Activated T-cell treated with anti-CD3 and anti-CD28 coated beads for 4 hours (primary cell): Measurements from ENCODE around the gene ATMIN.

Experiments
- DNase-seq: peaks from one replicate; pipeline ENCODE4 v3.0.0-alpha.2; 2020

Gene ATMIN, protein sequence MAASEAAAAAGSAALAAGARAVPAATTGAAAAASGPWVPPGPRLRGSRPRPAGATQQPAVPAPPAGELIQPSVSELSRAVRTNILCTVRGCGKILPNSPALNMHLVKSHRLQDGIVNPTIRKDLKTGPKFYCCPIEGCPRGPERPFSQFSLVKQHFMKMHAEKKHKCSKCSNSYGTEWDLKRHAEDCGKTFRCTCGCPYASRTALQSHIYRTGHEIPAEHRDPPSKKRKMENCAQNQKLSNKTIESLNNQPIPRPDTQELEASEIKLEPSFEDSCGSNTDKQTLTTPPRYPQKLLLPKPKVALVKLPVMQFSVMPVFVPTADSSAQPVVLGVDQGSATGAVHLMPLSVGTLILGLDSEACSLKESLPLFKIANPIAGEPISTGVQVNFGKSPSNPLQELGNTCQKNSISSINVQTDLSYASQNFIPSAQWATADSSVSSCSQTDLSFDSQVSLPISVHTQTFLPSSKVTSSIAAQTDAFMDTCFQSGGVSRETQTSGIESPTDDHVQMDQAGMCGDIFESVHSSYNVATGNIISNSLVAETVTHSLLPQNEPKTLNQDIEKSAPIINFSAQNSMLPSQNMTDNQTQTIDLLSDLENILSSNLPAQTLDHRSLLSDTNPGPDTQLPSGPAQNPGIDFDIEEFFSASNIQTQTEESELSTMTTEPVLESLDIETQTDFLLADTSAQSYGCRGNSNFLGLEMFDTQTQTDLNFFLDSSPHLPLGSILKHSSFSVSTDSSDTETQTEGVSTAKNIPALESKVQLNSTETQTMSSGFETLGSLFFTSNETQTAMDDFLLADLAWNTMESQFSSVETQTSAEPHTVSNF

DNA sequence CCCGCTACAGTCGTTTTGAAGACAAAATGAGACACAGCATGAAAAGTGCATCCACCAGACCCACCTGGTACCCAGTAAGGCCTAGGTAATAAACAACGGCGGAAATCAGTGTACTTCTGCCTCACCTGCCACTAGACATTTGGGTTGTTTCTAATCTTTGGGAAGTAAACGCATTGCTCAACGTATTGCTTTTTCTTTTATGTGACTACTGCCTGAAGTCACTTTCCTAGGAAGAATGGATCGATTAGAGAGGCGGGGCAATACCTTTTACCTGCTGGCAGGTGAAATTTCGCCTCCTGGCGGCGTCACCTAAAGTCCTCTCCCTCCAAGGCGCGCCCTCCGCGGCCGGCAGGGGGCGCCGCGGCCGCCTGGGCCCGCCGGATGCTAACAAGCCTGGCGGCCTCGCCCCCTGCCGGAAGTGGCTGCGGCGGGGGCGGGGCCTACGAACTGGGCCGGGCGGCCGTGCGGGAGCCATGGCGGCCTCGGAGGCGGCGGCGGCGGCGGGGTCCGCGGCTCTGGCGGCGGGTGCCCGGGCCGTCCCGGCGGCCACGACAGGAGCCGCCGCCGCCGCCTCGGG lies at the start of gene ATMIN:
TSS of gene ATMIN (plus strand) at position 445 of the 577 bp plus-strand sequence. CDS start at position 474, 29 bp downstream.
- DNase-seq, result peak; percentile 81

DNA sequence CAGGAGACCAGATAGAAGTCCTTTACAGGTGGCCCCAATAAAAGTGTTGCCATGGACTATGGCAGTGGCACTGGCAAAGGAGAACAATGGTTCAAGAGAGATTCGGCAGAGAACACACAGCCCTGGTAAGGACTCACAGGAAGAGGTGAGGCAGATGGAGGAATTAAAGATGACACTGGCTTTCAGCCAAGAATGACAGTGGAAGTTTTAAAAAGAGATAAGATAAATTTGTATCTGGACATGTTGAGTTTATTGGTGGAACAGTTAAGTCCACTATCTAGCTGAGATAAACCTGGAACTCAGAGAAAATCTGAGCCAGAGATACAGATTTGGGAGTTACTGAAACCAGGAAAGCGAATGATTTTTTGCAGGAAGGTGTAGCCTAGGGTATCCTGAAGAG lies 49.1 kb upstream of the ATMIN start:
- no peak for DNase-seq

DNA sequence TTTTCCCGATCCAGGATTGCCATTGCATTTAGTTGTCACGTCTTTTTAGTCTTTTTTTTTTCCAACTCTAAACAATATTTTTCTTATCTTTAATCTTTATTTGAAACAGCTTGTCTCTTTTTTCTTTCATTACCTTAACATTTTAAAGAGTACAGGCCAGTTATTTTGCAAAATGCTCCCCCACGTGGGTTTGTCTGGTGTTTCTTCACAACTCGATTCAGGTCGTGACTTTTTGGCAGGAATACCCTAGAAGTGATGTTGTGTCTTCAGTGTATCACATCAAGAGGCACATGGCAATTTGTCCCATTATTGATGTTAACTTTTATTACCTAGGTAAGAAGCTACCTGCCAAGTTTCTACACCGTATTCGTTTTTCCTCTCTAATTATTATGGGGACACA lies 46.9 kb upstream of the ATMIN start:
- no peak for DNase-seq

DNA sequence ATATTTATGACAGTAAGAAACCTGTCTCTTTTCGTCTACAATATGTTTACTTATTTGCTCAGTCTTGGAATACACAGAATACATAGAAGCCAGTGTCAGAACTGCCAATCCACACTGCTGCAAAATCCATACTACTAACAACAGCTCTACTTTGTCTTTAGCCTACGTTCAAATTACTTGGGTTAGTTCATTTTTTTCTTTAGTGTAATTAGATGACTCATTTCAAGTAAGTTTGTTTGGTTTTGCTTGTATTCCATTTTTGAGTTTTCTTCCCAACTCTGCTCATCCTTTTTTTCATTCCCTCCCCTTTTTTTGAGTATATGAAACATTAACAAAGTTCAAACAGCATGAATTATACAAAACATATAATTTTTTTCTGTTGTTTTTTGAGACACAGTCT lies 45.8 kb upstream of the ATMIN start:
- no peak for DNase-seq

DNA sequence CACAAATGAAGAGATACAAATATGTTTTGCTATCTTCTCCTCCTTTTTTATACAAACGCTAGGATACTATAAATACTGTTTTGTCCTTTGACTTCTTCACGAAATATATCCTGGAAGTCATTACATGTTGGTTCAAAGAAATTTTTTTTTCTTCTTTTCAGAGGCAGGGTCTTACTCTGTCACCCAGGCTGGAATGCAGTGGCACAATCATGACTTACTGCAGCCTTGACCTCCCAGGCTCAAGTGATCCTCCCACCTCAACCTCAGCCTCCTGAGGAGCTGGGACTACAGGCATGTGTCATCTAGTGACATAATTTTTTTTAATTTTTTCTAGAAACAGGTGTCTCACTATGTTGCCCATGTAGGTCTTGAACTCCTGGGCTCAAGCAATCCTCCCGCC lies 45.1 kb upstream of the ATMIN start:
- no peak for DNase-seq

DNA sequence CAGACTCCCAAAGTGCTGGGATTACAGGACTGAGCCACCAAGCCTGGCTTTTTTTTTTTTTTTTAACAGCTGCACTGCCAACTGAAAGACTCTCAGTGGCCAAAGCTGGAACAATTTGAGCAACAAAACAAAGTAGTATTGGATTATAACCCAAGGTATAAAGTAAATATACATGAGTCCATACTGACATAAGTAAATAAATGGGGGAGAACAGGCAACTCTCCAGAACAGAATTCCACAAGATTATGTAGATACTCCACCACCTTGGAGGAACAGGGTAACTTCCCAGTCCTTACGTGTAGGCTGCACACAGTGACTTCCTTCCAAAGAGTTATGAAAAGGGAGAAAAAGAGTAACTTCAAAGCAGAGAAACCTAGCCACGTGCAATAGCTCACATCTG lies 44.7 kb upstream of the ATMIN start:
- no peak for DNase-seq

DNA sequence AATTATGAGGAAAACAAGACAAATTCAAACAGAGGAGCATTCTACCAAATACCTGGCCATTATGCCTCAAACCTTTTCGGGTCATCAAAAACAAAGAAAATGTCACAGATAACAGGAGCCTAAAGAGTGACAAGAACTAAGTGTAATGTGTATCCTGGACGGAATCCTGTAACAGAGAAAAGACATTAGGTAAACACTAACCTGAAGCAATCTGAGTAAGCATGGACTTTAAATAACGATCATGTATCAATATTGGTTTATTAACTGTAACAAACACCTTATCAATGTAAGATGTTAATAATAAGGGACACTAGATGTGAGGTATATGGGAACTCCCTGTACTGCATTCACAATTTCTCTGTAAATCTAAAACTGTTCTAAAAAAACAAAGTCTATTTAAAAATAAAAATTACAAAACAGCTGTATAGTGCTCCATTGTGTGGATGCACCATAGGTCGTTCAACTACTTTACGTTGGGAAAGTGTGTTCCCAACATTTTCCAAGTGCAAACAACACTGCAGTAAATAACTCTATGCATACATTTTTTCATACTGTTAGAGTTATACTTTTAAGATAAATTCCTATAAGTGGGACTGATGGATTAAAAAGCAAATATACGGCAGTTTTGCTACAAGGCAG lies 43.7 kb upstream of the ATMIN start:
- DNase-seq, result no peak

DNA sequence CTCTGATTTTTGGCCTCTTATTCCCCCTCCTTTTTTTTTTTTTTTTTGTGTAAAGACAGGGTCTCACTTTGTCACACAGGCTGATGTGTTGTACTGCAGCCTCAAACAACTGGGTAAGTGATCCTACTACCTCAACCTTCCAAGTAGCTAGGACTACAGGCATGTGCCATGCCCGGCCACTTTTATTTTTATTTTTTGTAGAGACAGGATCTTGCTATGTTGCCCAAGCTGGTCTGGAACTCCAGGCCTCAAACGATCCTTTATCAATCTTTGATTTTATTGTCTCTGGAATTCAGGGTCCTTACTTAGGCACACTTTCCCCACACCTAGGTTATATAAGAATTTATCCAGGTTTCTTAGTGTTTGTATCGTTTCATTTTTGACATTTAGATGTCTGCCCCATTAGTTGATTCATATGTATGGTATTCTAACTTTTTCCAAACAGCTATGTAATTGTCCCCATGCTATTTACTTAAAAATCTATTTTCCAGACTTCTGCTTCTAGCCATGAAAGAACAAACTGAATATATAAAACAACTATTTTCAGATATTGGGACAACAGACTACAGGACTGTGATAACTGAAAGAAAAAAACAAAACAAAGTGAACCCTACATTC lies 42.9 kb upstream of the ATMIN start:
- DNase-seq, result no peak

DNA sequence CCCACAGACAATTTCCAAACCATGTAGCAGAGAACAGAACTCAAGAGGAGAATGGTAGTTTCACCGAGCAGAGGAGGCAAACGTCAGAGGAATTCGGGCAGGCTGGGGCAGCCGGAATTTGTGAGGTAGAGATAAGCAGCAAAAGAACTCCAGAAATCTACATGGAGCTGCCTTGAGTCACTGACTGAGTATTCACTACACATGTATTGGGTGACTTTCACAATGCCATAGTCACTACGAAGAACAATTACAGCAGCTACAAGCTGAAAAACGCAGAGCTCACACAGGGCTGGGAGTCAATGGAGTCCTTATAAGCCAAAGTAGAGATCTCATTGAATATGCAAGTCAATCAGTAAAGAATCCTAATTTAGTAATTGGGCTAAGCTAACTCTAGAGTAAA lies 42.3 kb upstream of the ATMIN start:
- no peak for DNase-seq

DNA sequence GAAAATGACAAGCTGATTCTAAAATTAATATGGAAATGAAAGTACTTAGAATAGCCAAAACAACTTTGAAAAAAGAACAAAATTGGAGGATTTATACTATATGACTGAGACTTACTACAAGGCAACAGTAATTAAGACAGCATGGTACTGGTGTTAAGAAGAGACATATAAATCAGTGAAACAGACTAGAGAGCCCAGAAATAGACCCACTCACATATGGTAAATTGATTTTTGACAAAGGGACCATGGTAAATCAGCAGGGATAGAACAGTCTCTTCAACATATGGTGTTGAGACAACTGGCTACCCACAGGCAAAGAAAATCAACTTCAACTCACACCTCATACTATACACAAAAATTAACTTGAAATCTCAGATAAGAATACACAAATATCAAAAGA lies 41.8 kb upstream of the ATMIN start:
- no peak for DNase-seq

DNA sequence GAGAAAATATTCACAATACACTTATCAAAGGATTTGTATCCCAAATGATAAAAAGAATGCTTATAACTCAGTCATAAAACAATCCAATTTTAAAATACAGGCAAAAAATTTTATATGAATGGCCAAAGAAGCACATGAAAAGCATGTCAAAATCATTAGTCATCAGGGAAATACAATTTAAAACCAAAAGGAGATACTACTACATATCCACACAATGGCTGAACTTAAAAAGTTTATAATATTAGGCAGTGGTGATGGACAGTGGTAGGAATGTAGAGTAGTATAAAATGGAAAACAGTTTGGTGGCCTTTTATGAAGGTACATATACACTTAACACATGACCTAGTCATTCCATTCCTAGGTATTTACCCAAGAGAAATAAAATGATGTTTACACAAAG lies 41.2 kb upstream of the ATMIN start:
- no peak for DNase-seq

DNA sequence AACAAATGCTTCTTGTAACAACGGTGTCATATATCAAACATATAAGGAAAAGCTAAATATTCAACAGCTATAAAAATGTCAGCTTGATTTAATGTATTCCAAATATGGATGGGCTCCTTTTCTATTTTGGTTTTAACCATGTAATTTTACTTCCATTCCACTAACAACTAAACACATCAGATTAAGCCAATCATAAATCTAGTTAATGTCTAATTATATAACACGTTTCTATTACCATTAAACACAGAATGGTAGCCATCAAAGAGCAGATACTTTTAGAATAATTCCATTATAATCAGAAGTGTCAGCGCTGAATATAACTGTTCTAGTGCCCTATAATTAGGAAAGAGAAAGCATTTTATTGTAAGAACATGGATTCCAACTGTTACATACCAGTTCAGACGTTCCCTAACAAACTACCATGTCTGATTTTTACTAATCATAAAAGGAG lies 38.9 kb upstream of the ATMIN start:
- no peak for DNase-seq

DNA sequence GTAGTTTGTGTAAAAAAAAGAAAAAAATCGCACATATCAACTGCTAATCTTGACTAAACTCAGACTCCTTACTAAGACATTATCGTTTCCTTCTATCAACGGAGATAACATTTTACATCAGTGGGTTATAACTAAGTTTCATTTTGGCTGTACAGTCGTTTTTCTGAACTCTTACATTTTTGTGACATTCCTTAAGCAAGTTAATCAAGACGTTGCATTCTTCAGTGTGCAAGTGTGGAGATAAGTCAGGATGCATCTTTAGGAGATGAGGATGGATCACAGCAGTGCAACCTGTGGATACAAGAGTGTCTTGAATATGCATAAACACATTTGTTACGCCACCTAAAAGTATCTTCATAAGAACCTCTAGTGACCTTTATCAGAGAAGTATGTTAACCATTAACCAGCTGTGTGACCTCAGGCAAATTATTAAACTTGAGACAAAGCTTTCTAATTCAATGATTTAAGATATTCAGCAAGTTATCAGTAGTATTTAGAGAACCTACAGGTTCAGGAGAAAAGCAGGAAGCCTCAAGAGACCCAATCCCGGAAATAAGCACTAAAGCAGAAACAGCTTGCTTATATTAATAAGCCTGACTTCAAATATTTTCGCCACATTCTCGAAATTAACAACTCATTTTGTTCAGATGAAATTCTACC lies 38.4 kb upstream of the ATMIN start:
- DNase-seq, result no peak

DNA sequence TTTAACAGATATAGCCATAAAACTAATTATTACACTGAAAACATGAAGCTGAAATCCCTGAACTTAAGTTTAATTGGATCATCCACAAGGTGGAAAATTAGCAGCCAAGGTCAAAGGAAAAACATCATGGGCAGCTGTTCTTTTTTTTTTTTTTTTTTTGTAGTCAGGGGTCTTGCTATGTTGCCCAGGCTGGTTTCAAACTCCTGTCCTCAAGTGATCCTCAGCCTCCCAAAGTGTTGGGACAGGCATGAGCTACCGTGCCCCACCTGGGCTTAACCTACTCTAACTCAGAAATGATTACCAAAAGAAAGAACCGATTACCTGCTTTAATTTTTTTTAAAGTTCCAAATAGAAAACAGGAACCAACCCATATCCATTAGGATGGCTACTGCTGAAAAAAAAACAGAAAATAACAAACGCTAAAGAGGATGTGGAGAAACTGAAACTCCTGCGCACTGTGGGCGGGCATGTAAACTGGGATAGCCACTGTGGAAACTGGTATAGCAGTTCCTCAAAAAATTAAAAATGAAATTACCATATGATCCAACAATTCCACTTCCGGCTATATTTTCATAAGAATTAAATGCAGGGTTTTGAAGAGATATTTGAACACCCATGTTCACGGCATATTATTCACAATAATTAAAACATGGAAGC lies 37.5 kb upstream of the ATMIN start:
- DNase-seq, result no peak

DNA sequence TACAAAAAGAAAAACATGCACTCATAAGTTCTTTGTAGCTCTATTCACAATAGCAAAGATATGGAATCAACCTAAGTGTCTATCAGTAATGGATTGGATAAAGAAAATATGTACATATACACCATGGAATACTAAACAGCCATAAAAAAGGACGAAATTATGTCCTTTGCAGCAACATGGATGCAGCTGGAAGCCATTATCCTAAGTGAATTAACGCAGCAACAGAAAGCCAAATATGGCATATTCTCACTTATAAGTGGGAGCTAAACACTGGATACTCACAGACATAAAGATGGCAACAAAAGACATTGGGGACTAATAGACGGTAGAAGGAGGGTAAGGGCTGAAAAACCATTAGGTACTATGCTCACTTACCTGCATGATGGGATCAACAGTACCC lies 34.8 kb upstream of the ATMIN start:
- DNase-seq, result no peak

DNA sequence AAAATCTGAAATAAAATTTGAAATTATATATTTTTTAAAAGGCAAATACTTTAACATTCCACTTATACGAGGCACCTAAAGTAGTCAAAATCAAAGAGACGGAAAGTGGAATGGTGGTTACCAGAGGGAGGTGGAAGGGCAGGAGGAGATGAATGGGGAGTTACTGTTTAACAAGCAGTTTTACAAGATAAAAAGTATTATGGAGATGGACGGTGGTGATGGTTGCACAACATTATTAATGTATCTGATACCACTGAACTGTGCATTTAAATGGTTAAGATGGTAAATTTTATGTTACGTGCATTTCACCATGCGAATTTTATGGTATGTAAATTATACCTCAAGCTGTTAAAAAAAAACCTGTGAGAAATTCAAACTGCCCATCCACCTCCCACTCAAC lies 34.3 kb upstream of the ATMIN start:
- DNase-seq, result no peak

DNA sequence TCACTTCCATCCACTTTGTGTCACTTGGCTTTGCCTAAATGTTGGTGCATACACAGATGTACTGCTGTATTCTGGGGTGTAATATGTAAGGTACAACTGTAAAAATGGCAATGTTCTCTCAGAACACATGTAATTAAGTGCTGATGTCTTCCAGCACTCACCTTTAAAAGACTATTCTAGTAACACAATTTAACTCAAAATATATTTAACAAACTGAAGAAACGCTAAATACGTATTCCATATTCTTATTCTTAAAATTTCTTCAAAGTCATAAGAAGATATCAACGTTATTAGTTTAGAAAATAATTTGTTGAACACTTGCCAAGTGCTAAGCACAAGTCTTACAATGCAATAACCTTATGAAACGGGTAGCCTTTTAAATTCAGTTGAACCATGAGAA lies 32.6 kb upstream of the ATMIN start:
- DNase-seq, result no peak

DNA sequence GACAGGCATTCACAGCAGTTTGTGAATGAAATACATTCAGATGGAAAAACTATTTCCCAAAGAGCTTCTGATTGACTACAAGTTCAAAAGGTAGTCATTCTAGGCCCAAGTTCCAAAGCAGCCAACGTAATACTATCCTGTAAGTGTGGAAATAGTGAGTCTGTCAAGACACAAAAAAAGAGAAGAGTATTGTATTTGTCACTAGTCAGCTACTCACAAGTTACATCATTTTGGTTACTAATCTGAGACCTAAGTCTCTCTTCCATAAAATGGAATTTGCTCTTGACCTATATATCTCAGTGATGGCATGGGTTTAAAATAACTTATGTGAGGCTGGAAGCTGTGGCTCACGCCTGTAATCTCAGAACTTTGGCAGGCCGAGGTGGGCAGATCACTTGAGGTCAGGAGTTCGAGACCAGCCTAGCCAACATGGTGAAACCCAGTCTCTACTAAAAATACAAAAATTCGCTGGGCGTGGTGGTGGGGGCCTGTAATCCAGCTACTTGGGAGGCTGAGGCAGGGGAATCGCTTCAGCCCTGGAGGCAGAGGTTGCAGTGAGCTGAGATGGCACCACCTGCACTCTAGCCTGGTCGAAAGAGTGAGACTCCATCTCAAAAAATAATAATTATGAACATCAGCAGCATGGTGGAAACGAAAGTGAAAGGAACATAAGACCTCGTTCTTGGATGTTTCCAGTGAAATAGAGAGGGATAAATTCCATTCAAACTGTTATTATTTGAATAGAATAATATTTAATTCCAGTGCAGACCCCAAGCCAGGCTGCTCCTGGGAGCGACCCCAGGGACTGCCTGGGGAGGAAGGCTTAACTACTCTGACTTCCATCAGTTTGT lies 31.8 kb upstream of the ATMIN start:
- DNase-seq, result no peak

DNA sequence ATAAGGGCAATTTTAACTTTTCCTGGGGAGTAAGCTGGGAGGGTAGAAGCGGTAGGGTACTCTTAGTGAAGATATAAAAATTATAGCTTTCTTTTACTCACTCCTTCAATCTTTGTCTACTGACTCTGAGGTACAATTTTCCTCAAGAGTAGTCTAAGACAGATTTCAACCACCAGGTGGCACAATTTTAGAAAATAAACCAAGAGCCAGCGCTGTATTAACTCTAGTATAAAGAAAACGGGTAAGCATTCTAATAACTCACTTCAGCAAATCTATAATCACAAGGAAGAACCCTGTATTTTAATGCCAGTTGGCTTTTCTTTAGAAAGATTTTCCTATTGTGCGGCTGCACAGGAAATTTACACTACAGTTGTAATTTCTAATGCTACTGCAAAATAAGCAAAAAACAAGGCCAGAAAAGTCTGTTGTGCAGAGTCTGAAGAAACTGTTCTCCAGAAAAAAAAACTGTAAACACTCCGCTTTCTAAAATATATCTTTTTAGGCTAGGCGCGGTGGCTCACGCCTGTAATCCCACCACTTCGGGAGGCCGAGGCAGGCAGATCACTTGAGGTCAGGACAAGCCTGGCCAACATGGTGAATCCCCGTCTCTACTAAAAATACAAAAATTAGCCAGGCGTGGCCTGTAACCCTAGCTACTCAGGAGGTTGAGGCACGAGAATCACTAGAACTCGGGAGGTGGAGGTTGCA lies 30.8 kb upstream of the ATMIN start:
- DNase-seq, result peak; percentile 26

DNA sequence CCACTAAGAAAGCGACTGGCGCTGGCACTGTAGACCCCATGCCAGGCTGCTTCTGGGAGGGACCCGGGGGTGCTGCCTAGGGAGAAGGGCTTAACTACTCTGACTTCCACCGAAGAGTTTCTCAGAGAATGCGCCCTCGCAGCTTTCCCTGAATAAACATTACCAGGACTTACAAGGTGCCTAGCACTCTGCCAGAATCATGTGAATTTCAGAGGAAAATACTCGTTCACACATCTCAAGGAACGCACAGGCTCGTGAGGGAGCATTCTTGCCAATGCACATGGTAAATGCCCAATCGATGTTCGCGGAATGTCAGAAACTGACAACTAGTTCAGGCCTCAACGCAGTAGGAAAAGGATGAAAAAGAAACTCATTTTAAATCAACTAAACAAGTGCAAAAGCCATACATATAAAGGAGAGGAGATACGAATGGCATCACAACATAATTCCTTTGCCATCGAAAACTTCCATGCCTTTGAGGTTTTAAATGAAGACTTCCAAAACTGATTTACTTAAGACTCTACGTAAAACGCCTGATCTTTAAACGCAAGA lies 30.0 kb upstream of the ATMIN start:
- no peak for DNase-seq
